Mesodermal cell (in vitro differentiated cells): ENCODE data around the gene NHLRC2.
A peak's percentile ranks its signal among the peaks of the same experiment; 100 is the strongest.
"Not testable (repeated sequence)": the region's sequence is repeated elsewhere in the genome, so short reads cannot be mapped to it uniquely, and the experiment has no call there.

Source experiments
- H3K27ac ChIP-seq: 2 replicates; pipeline ENCODE4 v1.7.0; 2013; ENCODE audit warnings: mild to moderate bottlenecking, low read depth, low read length, moderate library complexity; ENCODE audit not compliant: severe bottlenecking
- H3K36me3 ChIP-seq: 2 replicates; pipeline ENCODE4 v1.7.1; 2013; ENCODE audit warnings: mild to moderate bottlenecking, low read length, moderate library complexity; ENCODE audit not compliant: control insufficient read depth, insufficient read depth
- H3K4me1 ChIP-seq: one replicate; pipeline ENCODE4 v1.7.1; 2013; ENCODE audit warnings: mild to moderate bottlenecking, low read length; ENCODE audit not compliant: insufficient read depth, control insufficient read depth, poor library complexity, severe bottlenecking
- H3K4me3 ChIP-seq: 2 replicates; pipeline ENCODE4 v1.7.0; 2013; ENCODE audit warnings: low read length, control low read depth, mild to moderate bottlenecking; ENCODE audit not compliant: insufficient read depth, poor library complexity, severe bottlenecking; ENCODE audit errors: extremely low read depth
- H3K9me3 ChIP-seq: 2 replicates; pipeline ENCODE4 v1.7.1; 2013; ENCODE audit warnings: mild to moderate bottlenecking, low read length, moderate library complexity; ENCODE audit not compliant: control insufficient read depth
- WGBS, 2 experiments: methylation state at CpG; one replicate each; pipeline ENCODE4 v1.1.5; 2013; ENCODE audit warnings: missing lambda C conversion rate in 2 of 2; ENCODE audit not compliant: insufficient coverage in 2 of 2; 5-methylcytosine and 5-hydroxymethylcytosine counted together

NHLRC2 gene

DNA sequence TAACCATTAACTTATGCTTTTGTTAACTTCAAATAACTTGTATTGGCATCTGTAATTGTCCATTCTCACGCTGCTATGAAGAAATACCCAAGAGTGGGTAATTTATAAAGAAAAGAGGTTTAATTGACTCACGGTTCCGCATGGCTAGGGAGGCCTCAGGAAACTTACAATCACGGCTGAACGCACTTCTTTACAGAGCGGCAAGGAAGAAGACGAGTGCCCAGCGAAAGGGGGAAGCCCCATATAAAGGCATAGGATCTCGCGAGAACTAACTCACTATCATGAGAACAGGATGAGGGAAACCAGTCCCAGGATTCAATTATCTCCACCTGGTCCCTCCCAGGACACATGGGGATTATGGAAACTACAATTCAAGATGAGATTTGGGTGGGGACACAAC, 25.9 kb upstream of the NHLRC2 start:
- WGBS, 2 experiments = 95 to 98% methylated on average over 8 to 9 of the region's 10 CpGs
- H3K4me1 ChIP-seq, H3K36me3 ChIP-seq, H3K9me3 ChIP-seq, H3K4me3 ChIP-seq, H3K27ac ChIP-seq: not testable (repeated sequence)

DNA sequence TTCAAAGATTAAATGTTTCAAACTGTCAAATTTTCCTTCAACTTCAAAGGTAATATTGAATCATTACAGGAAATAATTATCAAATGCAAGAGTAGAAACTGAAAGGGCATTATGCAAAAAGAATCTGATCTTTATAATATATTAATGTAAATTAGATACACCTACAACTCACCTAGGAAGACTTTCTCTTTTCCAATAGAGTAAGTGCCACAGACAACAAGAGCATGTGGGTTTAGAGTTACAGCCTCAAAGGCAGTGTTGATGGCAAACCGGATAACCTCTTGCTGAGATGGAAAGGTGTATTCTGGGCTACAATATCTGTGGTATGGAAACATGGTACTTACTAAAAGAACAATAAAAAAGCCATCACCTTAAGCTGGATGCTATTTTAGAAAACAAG, 12.3 kb upstream of the NHLRC2 start:
- H3K4me3 ChIP-seq = no peak overlapping the region
- no peaks in the 10 kb centered on the region for H3K9me3 ChIP-seq
- H3K36me3 ChIP-seq = peaks cover 11% of the 10 kb centered on the region
- H3K27ac ChIP-seq = no peak overlapping the region
- no peaks in the 10 kb centered on the region for H3K4me1 ChIP-seq
- no CpG with 5 or more reads among the region's 1 CpG for WGBS, 2 experiments

DNA sequence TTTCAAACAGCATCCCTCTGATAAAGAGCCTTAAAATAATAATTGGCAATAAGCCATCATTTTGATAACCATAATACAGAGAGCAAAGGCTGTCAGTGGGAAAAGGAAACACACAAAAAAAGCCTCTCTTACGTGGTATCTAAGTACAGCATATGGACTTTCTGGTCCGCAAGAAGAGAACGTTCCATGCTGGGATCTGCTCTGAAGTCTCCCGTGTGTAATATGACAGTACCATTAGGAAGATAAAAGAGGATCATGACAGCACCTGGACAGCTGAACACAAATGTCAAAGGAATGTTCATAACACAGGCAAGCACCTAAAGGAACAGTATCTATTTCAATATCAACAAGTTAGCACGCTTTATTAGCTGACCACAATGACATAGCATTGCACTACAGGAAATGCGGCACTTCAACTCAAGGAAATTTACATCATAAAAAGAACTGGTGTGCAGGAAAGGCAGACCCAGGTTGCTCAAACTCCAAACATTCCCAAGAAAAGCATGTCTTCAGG, 10.4 kb upstream of the NHLRC2 start:
- Histone ChIP-seq H3K4me3 (no peak overlapping the region), H3K4me1 (no peaks in the 10 kb centered on the region), H3K27ac (no peak overlapping the region), H3K9me3 (no peaks in the 10 kb centered on the region), H3K36me3 (peaks cover 11% of the 10 kb centered on the region)
- 95 to 97% methylated on average over 4 to 5 of the region's 6 CpGs for WGBS, 2 experiments

DNA sequence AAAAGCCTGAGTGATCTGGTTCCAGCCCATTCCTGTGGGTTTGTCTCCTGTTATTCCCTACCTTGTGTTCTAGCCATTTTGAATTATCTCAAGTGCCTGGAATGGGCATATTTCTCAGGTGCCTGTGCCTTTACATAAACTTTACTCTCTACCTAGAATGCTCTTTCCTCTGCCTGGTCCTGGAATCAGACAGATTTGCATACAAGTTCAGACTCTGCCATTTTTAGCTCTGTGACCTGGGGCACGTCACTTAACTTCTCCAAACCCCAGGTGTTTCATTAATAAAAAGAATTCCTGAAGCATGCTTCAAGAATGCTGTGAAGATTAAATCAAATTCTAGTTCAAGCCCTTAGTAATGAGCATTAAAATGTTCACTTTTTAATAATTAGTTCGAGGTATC, 8.4 kb upstream of the NHLRC2 start:
- Histone ChIP-seq H3K4me1 (no peaks in the 10 kb centered on the region), H3K36me3 (peaks cover 19% of the 10 kb centered on the region), H3K4me3 (no peak overlapping the region), H3K9me3 (no peaks in the 10 kb centered on the region), H3K27ac (no peak overlapping the region)
- 100% methylated on average over 1 of the region's 2 CpGs; no CpG with 5 or more reads in 1 of the 2 experiments for WGBS, 2 experiments

DNA sequence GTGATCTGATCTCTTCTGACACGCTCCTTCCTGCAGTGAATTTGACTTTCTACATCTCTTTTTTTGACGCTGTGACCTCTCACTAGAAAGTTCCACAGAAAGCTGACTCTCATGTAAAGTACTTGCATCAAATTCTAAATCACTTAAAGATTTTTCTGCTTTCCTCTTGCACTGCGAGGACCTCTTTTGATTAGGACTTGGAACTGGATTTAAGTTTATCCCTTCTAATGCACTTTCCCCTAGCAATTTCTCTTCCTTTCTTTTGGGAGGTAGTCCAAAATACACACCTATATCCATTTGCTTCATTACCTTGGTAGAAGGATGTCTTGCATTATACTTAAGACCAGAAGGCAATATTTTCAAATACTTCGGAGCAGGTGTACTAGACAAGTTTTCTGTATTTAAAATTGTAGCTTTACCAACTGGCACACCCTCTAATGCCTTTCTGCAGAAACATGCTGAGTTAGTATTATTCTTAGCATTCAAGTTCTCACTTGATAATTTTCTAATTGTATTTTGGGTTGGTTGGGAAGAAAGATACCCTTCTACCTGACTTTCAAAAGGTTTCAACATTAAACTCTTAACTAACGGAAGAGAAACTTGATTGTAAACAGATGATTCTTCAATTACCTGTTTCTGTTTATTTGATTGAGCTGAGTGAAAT, 5.2 kb upstream of the NHLRC2 start:
- Histone ChIP-seq H3K36me3 (peaks cover 19% of the 10 kb centered on the region), H3K9me3 (no peaks in the 10 kb centered on the region), H3K4me1 (peaks cover 4% of the 10 kb centered on the region), H3K27ac (no peak overlapping the region), H3K4me3 (no peak overlapping the region)
- 89 to 93% methylated on average over 2 to 3 of the region's 5 CpGs for WGBS, 2 experiments

DNA sequence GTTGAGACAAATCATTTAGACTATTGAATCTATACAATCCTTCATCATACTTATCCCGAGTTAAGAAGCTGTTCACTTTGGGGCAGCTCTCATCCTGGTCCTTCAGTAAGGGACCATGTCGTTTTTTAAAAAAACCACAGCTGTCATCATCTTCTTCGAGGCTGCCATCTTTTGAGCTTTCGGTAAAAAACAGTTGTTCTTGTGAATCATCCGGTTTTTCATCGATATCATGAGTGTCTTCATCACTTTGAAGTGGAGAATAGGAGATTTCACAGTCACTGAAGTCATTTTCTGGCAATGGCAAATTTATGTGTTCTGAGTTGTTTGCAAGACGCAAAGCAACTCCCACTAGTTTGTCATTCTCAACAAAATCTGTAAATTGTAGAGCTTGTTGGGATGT, 4.5 kb upstream of the NHLRC2 start:
- no peak overlapping the region for H3K27ac ChIP-seq
- peaks cover 19% of the 10 kb centered on the region for H3K36me3 ChIP-seq
- WGBS, 2 experiments = 85 to 96% methylated on average over 5 to 6 of the region's 7 CpGs
- H3K9me3 ChIP-seq = no peaks in the 10 kb centered on the region
- no peak overlapping the region for H3K4me3 ChIP-seq
- H3K4me1 ChIP-seq = peaks cover 4% of the 10 kb centered on the region

DNA sequence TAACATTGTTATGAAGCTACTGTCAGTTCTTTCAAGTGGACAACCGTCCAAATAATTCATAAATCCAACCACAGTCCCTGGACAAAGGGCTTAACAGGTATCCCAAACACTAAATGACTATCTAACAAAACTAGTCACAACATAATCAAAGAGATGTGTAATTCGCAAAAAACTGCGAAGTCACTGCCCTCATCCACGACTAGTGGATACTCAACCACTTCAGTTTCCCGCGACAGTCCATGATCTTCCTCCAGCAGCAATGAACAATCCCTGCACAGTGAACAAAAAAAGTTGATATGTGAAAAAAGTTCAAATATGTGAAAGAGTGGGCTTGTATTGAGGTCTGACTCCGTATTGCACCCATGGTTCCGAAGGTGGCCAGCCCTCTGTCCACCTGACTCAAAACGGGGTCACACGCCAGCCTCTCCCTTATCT, 866 bp upstream of the NHLRC2 start:
- WGBS, 2 experiments = 44 to 54% methylated on average over 8 to 10 of the region's 10 CpGs
- Histone ChIP-seq H3K4me1 (peaks cover 9% of the 10 kb centered on the region), H3K4me3 (peak overlapping the region; percentile 88), H3K9me3 (no peaks in the 10 kb centered on the region), H3K27ac (no peak overlapping the region), H3K36me3 (peaks cover 13% of the 10 kb centered on the region)

DNA sequence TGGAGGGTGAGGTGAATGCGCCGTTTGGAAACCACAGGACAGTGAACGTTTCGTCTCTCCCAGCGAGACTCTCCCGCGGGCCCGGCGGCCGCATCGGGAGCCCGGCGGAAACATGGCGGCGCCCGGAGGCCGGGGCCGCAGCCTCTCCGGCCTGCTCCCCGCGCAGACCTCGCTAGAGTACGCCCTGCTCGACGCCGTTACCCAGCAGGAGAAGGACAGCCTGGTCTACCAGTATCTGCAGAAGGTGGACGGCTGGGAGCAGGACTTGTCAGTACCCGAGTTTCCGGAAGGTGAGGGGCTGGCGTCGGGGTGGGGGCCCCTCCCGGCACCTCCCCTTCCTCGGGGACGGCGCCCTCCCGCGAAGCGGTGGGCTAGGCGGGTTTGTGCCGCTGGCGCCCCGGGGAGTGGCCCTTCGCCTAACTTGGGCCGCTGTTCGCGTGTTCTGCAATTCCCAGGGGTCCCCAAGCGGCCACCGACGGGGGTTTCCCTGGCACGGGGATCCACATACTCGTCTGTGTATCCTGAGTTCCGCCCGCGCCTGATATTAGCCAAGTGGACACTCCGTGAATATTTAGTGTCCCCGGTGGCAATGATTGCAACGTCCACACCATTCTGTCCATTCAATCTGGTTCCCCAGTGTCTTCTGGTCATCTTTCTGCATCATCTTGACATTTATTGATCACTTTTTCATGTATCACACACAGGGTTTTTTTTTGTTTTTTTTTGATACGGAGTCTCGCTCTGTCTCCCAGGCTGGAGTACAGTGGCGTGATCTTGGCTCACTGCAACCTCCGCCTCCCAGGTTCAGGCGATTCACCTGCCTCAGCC, 514 bp downstream of the NHLRC2 start:
- no peaks in the 10 kb centered on the region for H3K9me3 ChIP-seq
- 0 to 1% methylated on average over 52 to 58 of the region's 62 CpGs for WGBS, 2 experiments
- peaks cover 9% of the 10 kb centered on the region for H3K4me1 ChIP-seq
- H3K27ac ChIP-seq = peak overlapping the region; percentile 69
- peaks cover 14% of the 10 kb centered on the region for H3K36me3 ChIP-seq
- H3K4me3 ChIP-seq = peak overlapping the region; percentile 88

DNA sequence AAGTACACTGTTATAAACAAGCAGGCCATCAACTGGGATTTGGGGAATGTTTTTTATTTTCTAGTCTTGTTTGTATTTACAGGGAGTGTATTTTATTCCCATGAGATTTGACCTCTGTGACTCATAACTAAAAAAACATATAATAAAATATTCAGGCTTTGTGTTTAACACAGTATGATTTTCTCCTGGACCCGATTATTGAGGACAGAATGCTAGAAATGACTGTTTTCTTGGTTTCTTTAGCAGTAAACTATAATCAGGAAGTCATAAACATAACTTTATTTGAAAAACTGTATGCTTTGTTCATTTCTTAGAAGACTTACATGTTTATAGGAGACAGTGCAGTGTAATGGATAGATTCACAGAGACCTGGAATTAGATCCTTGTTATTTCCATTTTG, 2.1 kb downstream of the NHLRC2 start:
- H3K4me3 ChIP-seq = peak overlapping the region; percentile 88
- no peaks in the 10 kb centered on the region for H3K9me3 ChIP-seq
- H3K27ac ChIP-seq = no peak overlapping the region
- peaks cover 9% of the 10 kb centered on the region for H3K4me1 ChIP-seq
- no CpG with 5 or more reads among the region's 1 CpG for WGBS, 2 experiments
- H3K36me3 ChIP-seq = peaks cover 26% of the 10 kb centered on the region

DNA sequence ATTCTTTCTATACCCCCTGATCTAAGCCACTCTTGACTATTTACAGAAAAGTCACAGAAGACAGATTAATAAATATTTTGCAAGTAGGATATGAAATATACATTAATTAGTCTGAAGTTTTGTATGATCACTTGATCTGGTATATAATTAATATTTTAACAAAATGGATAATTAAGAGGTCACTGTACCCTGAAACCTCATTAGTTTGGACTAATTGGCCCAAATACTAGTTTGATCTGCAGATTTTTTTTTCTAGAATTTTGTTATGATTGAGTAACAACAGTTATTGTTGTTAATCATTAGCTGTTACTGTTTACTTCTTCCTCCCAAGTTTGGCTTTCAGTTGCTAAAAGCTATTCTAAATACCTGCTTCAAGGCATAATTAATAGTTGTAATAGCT, 2.7 kb downstream of the NHLRC2 start:
- Histone ChIP-seq H3K9me3 (no peaks in the 10 kb centered on the region), H3K4me3 (no peak overlapping the region), H3K4me1 (peaks cover 9% of the 10 kb centered on the region), H3K36me3 (peaks cover 32% of the 10 kb centered on the region), H3K27ac (no peak overlapping the region)

DNA sequence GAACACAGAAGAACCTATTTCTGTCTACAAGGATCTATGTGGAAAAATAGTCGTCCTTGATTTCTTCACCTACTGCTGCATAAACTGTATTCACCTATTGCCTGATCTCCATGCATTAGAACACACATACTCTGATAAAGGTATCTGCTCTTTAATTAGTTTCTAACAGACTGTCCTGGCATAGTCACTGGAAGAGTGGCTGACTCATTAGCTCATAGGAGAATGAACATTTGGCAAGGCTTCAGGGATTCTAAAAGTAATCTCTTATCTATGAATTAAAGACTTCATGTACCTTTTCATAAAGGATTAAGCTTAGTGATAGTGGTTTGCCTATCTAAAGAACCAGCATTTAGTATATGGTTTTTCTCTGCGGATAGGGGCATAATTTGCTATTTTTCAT, 4.1 kb downstream of the NHLRC2 start:
- no CpG with 5 or more reads among the region's 2 CpGs for WGBS, 2 experiments
- Histone ChIP-seq H3K4me3 (no peak overlapping the region), H3K4me1 (peaks cover 8% of the 10 kb centered on the region), H3K27ac (no peak overlapping the region), H3K9me3 (no peaks in the 10 kb centered on the region), H3K36me3 (peaks cover 32% of the 10 kb centered on the region)
